K562 (cell line): ENCODE measurements around the gene CSF2. TPM values are rescaled to one million over a fixed set of nuclear protein-coding genes. Genes with fewer than 3 reads are reported as not detected.

Experiments used
- AFF1 ChIP-seq, 2 experiments: fragments of 450-650 bp; IDR thresholded peaks; 2 replicates each; pipeline ENCODE4 v1.6.1; 2018; ENCODE audit warnings: mild to moderate bottlenecking in 2 of 2, low read depth in 1 of 2; ENCODE audit not compliant: partially characterized antibody in 2 of 2
- ETV6 ChIP-seq, 3 experiments: fragments of 150-350 bp in 1 of 3; sonication (generic) in 1 of 3; formaldehyde crosslinking in 1 of 3; IDR thresholded peaks; 2 replicates each; pipeline versions ENCODE4 v1.6.1 to v1.8.0; 2014 to 2022; ENCODE audit warnings: borderline replicate concordance in 2 of 3, low read depth in 2 of 3, antibody characterized with exemption in 1 of 3, low read length in 1 of 3, mild to moderate bottlenecking in 1 of 3, missing genetic modification reagents in 1 of 3
- GATA2 ChIP-seq: sonication (generic); formaldehyde crosslinking; IDR thresholded peaks from 2 replicates; pipeline ENCODE4 v1.4.0; 2020; ENCODE audit warnings: mild to moderate bottlenecking, missing genetic modification reagents
- MTA1 ChIP-seq: fragments of 450-650 bp; IDR thresholded peaks from 2 replicates; pipeline ENCODE4 v1.6.1; 2017; ENCODE audit warnings: borderline replicate concordance
- TCF7L2 ChIP-seq: fragments of 150-350 bp; IDR thresholded peaks from 2 replicates; pipeline ENCODE4 v1.6.1; 2016; ENCODE audit warnings: low read depth, mild to moderate bottlenecking, low read length, moderate library complexity
- YBX1 ChIP-seq: fragments of 450-650 bp; IDR thresholded peaks from 2 replicates; pipeline ENCODE4 v1.7.1; 2016; ENCODE audit warnings: mild to moderate bottlenecking
- ZKSCAN8 ChIP-seq: fragments of 200-800 bp; sonication (Bioruptor generic); IDR thresholded peaks from 2 replicates; pipeline ENCODE4 v1.6.1; 2016; ENCODE audit warnings: missing genetic modification characterization, missing compliant biosample characterization
- polyA plus RNA-seq, 8 experiments: library from polyadenylated mRNA; depleted of rRNA in 4 of 8; stranded (reverse) in 5 of 8; unstranded in 3 of 8; fragments of >200 nt; fragmentation: Nextera tagmentation in 2 of 8; fragmentation: Illumina TruSeq in 1 of 8; extraction: Ambion mirVana in 2 of 8; extraction: Trizol in 1 of 8; gene quantifications; 2 replicates each; pipeline versions ENCODE4 v1.2.1 to v1.2.3, GENCODE V29; 2011 to 2014; ENCODE audit warnings: inconsistent platforms in 1 of 8, missing spikeins in 1 of 8
- total RNA-seq, 7 experiments: library from RNA; depleted of rRNA in 6 of 7; stranded (reverse); fragments of >200 nt in 6 of 7; fragmentation: Illumina TruSeq in 2 of 7; extraction: Trizol in 2 of 7; gene quantifications; 2 replicates each; pipeline versions ENCODE4 v1.2.1 to v1.2.3, GENCODE V29; 2011 to 2021; ENCODE audit warnings: low replicate concordance in 1 of 7

Gene CSF2
- total and polyA plus RNA-seq, 9 of the 15 experiments (the other 6 are each of a cell fraction or from before 2014, with no cell fraction given) = 0.25 to 0.29 TPM; not detected in 7

- no peak for TF ChIP-seq AFF1 (IDR thresholded peaks at IDR 0.05; ENCODE audit: low read depth in 1 of 2, partially characterized antibody in 2 of 2)
- no peak for TF ChIP-seq TCF7L2
- no peak for TF ChIP-seq ETV6 (IDR thresholded peaks at IDR 0.05; ENCODE audit: borderline replicate concordance in 1 of 2, low read depth in 2 of 2, low read length in 1 of 2)
- TF ChIP-seq ETV6 (CRISPR knock-in tag; IDR thresholded peaks at IDR 0.05; ENCODE audit: borderline replicate concordance) = no peak
- no peak for TF ChIP-seq GATA2 (CRISPR knock-in tag)
- TF ChIP-seq MTA1 = no peak
- TF ChIP-seq ZKSCAN8 (CRISPR knock-in tag) = no peak
- no peak for TF ChIP-seq YBX1
- TF ChIP-seq, all 486 proteins: peak for 0
Measured at GRCh38 chr5:132049559-132049958, 24.0 kb upstream of the CSF2 start (continued).
